Activated CD4-positive, alpha-beta T cell treated with anti-CD3 and anti-CD28 coated beads, Interleukin-2, amount 10 ng/mL, durations not matched to agents 24 days and 14 days (primary cell): ENCODE data around the gene SHISA8. TPM values are rescaled to one million over a fixed set of nuclear protein-coding genes. Genes with fewer than 3 reads are reported as not detected.
"Not testable (repeated sequence)": the region's sequence is repeated elsewhere in the genome, so short reads cannot be mapped to it uniquely, and the experiment has no call there.

ENCODE experiments used
- DNase-seq: peaks from one replicate; pipeline ENCODE4 v3.0.0; 2022
- H3K27ac Mint-ChIP-seq: one replicate; pipeline ENCODE4 v1.8.0; 2022; ENCODE audit warnings: mild to moderate bottlenecking, mixed read lengths
- H3K27me3 Mint-ChIP-seq: one replicate; pipeline ENCODE4 v1.8.0; 2022; ENCODE audit warnings: mixed read lengths
- H3K36me3 Mint-ChIP-seq: one replicate; pipeline ENCODE4 v1.8.0; 2022; ENCODE audit warnings: low read depth, mild to moderate bottlenecking, mixed read lengths
- H3K4me1 Mint-ChIP-seq: one replicate; pipeline ENCODE4 v1.8.0; 2021; ENCODE audit warnings: mixed read lengths
- H3K4me3 Mint-ChIP-seq: one replicate; pipeline ENCODE4 v1.8.0; 2022; ENCODE audit warnings: mild to moderate bottlenecking, moderate library complexity, mixed read lengths
- H3K9me3 Mint-ChIP-seq: one replicate; pipeline ENCODE4 v1.8.0; 2021; ENCODE audit warnings: mixed read lengths
- intact Hi-C: fragments of 100-400 bp; cut with micrococcal nuclease; formaldehyde crosslinking; loops from one replicate; pipeline ENCODE4 v1.15.1; 2023
- total RNA-seq: library from RNA; stranded (reverse); gene quantifications from 2 replicates; pipeline ENCODE4 v1.2.3, GENCODE V29; 2022

The SHISA8 gene
- 5.3 and 5.7 TPM in 2 replicates for total RNA-seq

DNA sequence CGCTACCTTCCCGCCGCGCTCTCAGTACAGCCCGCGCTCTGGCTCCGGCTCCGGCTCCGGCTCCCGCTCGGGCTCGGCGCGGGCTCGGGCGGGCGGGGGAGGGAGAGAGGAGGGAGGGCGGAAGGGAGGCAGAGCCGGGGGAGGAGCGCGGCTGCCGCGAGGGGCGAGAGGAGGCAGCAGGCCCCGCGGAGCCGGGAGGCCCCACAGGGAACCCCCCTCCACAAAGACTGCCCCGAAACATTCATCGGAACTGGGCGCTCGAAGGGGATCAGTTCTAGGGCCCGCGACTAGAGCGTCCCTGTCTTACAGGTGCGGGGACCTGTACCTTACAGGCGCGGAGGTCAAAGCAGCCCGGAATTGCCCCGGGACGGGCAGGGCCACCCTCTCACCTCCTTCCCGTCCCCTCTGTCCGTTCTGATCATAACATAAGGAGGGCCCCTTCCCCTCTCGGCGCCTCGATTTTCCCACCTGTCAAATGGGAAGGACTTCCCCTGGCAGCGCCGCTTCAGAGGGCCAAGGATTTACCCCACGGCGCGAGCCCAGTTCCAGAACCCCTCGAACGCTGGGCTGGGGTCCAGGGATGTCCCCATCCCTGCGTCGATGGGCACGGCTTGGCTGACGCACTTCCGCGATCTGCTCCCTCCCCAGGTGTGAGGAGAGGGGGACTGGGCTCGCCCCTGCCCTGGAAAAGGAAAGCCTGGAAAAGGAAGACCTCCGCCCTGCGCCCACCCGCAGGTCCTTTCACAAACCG is at the start of gene SHISA8:
Gene SHISA8, minus strand, starts transcription at position 40 of the 751 bp plus-strand sequence. CDS start 407 bp downstream, outside the sequence.
- peaks cover 30% of the 10 kb centered on the region for H3K4me1 Mint-ChIP-seq
- H3K4me3 Mint-ChIP-seq: peak within 1 kb of the TSS; percentile 66
- intact Hi-C loops: no loop called here
- H3K9me3 Mint-ChIP-seq: no peaks in the 10 kb centered on the region
- H3K27me3 Mint-ChIP-seq: peaks cover 42% of the 10 kb centered on the region
- H3K27ac Mint-ChIP-seq: peak within 1 kb of the TSS; percentile 45
- peak; percentile 90 for DNase-seq
- H3K36me3 Mint-ChIP-seq: peaks cover 12% of the 10 kb centered on the region

GRCh38 chr22:41964112-41964491 is 49.2 kb upstream of the SHISA8 start:
- H3K9me3 Mint-ChIP-seq: no peaks in the 10 kb centered on the region
- no peaks in the 10 kb centered on the region for H3K27me3 Mint-ChIP-seq
- H3K27ac Mint-ChIP-seq: no peak overlapping the region
- no peaks in the 10 kb centered on the region for H3K36me3 Mint-ChIP-seq
- no peak overlapping the region for H3K4me3 Mint-ChIP-seq
- H3K4me1 Mint-ChIP-seq: peaks cover 8% of the 10 kb centered on the region
- DNase-seq: no peak
- intact Hi-C loops: no loop called here

GRCh38 chr22:41963453-41964111 is 48.7 kb upstream of the SHISA8 start:
- Mint-ChIP-seq H3K4me1 (peaks cover 8% of the 10 kb centered on the region), H3K36me3 (no peaks in the 10 kb centered on the region), H3K27me3 (no peaks in the 10 kb centered on the region), H3K27ac (no peak overlapping the region), H3K9me3 (no peaks in the 10 kb centered on the region), H3K4me3 (no peak overlapping the region)
- intact Hi-C loops: no loop called here
- DNase-seq: no peak

DNA sequence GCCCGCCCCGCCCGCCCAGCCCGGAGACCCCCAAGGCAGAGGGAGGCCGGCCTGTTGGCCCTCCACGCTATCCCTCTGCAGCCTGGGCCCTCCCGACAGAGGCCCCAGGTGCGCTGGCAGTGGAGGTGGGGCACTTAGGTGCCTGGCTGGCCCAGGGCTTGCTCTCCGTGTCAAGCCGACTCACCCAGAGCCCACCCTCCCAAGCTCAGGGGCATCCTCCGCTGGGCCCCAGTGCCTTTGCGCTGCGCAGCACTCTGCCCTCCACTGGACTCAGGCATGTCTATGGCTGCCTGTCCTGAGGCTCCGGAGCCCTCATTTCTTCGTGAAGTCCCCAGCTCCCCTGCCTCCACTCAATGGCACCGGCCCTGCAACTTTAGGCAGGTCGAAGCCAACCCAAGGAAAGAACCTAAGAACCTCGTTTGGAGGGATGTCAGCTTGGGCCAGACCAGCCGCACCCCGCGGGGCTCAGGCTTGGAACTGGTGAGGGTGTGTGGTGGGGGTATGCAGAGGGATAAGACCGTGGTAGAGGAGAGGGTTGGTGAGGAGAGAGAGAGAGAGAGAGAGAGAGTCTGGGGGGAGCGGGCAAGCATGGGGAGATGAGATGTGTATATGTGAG is 43.2 kb upstream of the SHISA8 start:
- no peak overlapping the region for H3K27ac Mint-ChIP-seq
- no peak for DNase-seq
- H3K4me3 Mint-ChIP-seq: no peak overlapping the region
- H3K9me3 Mint-ChIP-seq: no peaks in the 10 kb centered on the region
- H3K36me3 Mint-ChIP-seq: no peaks in the 10 kb centered on the region
- no peaks in the 10 kb centered on the region for H3K27me3 Mint-ChIP-seq
- peaks cover 9% of the 10 kb centered on the region for H3K4me1 Mint-ChIP-seq
- intact Hi-C loops: loop anchor here (1.0 kb wide), 2 partner anchors 18 to 261 kb away; no protein-coding TSS in a partner anchor

GRCh38 chr22:41952713-41953112 is 37.8 kb upstream of the SHISA8 start:
- no peak for DNase-seq
- intact Hi-C loops: no loop called here
- Mint-ChIP-seq H3K27me3 (no peaks in the 10 kb centered on the region), H3K36me3 (no peaks in the 10 kb centered on the region), H3K27ac (no peak overlapping the region), H3K4me1 (peaks cover 20% of the 10 kb centered on the region), H3K9me3 (no peaks in the 10 kb centered on the region), H3K4me3 (no peak overlapping the region)

- H3K36me3 Mint-ChIP-seq: no peaks in the 10 kb centered on the region
- intact Hi-C loops: no loop called here
- DNase-seq: no peak
- H3K27ac Mint-ChIP-seq: no peak within 1 kb of the TSS
- H3K9me3 Mint-ChIP-seq: no peaks in the 10 kb centered on the region
- H3K27me3 Mint-ChIP-seq: no peaks in the 10 kb centered on the region
- H3K4me1 Mint-ChIP-seq: peaks cover 21% of the 10 kb centered on the region
- no peak within 1 kb of the TSS for H3K4me3 Mint-ChIP-seq
These were observed 37.1 kb upstream of the SHISA8 start, which contains the start of gene SMIM45 for GRCh38 chr22:41951898-41952474. TSS of gene SMIM45 (plus strand) at chr22:41952150.

DNA sequence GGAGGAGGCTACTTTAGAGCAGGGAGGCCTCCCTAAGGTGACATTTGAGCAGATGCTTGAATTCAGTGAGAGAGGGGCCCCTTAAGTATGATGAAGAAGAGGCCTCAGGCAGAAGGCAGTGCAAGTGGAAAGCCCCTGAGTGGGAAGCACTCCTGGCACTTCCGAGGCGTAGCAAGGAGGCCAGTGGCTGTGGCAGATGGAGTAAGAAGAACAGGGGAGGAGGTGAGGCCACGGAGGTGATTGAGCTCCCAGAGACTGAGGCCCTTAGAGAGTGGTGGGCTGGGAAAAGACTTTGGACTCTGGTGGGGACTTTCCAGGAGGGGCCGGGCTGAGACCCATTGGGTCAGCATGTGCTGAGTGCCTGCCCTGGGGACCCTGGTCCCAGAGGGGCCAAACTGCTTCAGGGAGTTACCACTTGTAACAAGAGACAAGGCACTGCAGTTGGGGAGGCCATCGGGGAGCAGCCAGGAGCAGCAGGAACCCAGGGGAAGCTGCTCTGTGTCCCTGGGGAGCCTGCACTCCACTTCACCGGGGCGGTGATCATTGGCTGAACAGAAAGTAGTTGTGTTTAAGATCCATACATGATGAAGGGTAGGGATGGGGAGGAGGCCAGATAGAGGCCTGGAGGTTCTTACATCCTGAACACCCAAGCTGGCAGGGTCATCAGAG is 34.6 kb upstream of the SHISA8 start:
- intact Hi-C loops: no loop called here
- peaks cover 11% of the 10 kb centered on the region for H3K36me3 Mint-ChIP-seq
- H3K9me3 Mint-ChIP-seq: no peaks in the 10 kb centered on the region
- DNase-seq: no peak
- no peak overlapping the region for H3K4me3 Mint-ChIP-seq
- H3K27me3 Mint-ChIP-seq: no peaks in the 10 kb centered on the region
- peaks cover 32% of the 10 kb centered on the region for H3K4me1 Mint-ChIP-seq
- peak overlapping the region; percentile 31 for H3K27ac Mint-ChIP-seq

DNA sequence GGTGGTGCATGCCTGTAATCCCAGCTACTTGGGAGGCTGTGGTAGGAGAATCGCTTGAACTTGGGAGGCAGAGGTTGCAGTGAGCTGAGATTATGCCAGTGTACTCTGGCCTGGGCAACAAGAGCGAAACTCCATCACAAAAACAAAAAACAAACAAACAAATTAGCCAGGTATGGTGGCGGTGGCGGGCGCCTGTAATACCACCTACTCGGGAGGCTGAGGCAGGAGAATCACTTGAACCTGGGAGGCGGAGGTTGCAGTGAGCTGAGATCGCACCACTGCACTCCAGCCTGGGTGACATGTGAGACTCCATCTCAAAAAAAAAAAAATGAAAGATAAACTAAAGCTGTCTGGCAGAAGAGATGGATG is 34.0 kb upstream of the SHISA8 start:
- intact Hi-C loops: not testable (repeated sequence)
- peak overlapping the region; percentile 31 for H3K27ac Mint-ChIP-seq

DNA sequence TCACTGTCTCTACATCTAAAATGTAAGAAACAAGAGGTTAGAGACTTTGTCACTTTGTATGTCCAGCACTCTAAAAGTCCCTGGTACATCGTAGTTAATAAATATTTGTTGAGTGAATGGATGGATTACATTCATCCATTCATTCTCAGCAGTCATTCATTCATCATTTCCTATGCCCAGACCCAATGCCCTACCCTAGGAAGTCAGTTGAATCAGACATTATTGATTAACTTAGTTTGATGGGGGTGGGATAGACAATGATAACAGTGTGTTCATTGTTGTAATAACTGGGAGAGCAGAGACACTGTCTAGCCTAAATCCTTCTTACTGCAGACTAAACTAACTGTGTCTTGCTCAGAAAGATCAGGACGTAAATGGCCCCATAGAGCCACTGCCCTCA is 33.3 kb upstream of the SHISA8 start:
- Mint-ChIP-seq H3K4me1 (peaks cover 41% of the 10 kb centered on the region), H3K4me3 (peak overlapping the region; percentile 94), H3K9me3 (no peaks in the 10 kb centered on the region), H3K27me3 (no peaks in the 10 kb centered on the region), H3K27ac (peak overlapping the region; percentile 41), H3K36me3 (peaks cover 16% of the 10 kb centered on the region)
- no peak for DNase-seq
- intact Hi-C loops: no loop called here

More for the DNA sequence above, 34.0 kb upstream of the SHISA8 start:
- not testable (repeated sequence) for H3K27me3 Mint-ChIP-seq, H3K9me3 Mint-ChIP-seq, H3K4me3 Mint-ChIP-seq, DNase-seq
- Mint-ChIP-seq H3K4me1 (peaks cover 33% of the 10 kb centered on the region), H3K36me3 (peaks cover 14% of the 10 kb centered on the region)

DNA sequence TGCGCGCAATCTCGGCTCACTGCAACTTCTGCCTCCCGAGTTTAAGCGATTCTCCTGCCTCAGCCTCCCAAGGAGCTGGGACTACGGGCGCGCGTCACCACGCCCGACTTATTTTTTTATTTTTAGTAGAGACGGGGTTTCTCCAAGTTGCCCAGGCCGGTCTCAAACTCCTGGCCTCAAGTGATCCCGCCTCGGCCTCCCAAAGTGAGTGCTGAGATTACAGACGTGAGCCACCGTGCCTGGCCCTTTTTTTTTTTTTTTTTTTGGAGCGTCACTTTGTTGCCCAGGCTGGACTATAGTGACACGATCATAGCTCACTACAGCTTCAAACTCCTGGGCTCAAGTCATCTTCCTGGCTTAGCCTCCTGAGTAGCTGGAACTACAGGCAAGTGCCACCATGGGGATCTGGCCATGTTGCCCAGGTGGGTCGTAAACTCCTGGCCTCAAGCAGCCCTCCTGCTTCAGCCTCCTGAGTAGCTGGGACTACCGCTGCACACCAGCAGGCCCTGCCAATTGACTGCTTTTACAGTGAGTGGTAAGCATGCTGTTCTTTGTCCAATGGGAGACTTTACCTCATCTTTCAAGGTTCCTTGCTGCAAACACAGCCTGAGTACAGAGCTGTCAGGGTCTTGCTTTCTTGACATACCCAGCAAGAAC is 32.7 kb upstream of the SHISA8 start:
- Mint-ChIP-seq H3K9me3 (no peaks in the 10 kb centered on the region), H3K4me1 (peaks cover 45% of the 10 kb centered on the region), H3K36me3 (peaks cover 22% of the 10 kb centered on the region), H3K27me3 (no peaks in the 10 kb centered on the region), H3K4me3 (peak overlapping the region; percentile 94), H3K27ac (peak overlapping the region; percentile 94)
- intact Hi-C loops: loop anchor here (2.0 kb wide), 3 partner anchors 123 to 497 kb away; partner anchors contain the start of genes NAGA and SNU13
- DNase-seq: no peak

GRCh38 chr22:41946629-41947423 is 32.0 kb upstream of the SHISA8 start, which contains the start of gene CENPM:
TSS of gene CENPM (minus strand) at chr22:41947152. CDS start at chr22:41947076, 76 bp downstream.
- peaks cover 47% of the 10 kb centered on the region for H3K4me1 Mint-ChIP-seq
- peak; percentile 98 for DNase-seq
- intact Hi-C loops: loop anchor here (2.0 kb wide), 3 partner anchors 124 to 498 kb away; partner anchors contain the start of genes NAGA and SNU13
- peaks cover 24% of the 10 kb centered on the region for H3K36me3 Mint-ChIP-seq
- no peaks in the 10 kb centered on the region for H3K9me3 Mint-ChIP-seq
- peak within 1 kb of the TSS; percentile 94 for H3K27ac Mint-ChIP-seq
- peak within 1 kb of the TSS; percentile 94 for H3K4me3 Mint-ChIP-seq
- H3K27me3 Mint-ChIP-seq: no peaks in the 10 kb centered on the region

DNA sequence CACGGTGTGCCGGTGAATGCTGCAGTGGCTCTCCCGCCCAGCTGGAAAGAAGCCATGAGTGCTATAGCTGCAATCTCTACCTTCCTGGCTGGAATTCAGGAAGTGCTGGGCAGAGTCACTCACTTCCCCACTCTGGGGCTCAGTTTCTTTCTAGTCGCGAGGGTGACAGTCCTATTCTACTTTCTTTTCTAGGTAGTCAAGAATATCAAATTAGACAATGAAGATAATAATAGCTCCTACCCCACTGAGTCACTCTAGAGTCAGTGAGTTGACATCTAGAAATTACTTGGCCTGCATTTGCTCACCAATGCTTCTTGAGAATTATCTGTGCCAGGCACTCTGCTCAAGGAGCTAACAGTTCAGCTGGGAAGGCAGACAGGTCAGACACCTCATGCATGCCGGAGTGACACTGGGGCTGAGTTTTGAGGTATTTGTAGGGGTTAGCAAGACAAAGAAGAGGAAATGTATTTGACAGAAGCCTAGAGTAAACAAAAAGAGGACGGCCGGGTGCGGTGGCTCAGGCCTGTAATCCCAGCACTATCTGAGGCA is 28.9 kb upstream of the SHISA8 start:
- peaks cover 2% of the 10 kb centered on the region for H3K27me3 Mint-ChIP-seq
- H3K9me3 Mint-ChIP-seq: no peaks in the 10 kb centered on the region
- H3K4me1 Mint-ChIP-seq: peaks cover 64% of the 10 kb centered on the region
- H3K4me3 Mint-ChIP-seq: peak overlapping the region; percentile 62
- DNase-seq: no peak
- H3K36me3 Mint-ChIP-seq: peaks cover 48% of the 10 kb centered on the region
- intact Hi-C loops: no loop called here
- peak overlapping the region; percentile 93 for H3K27ac Mint-ChIP-seq
